Fibroblast of upper back skin (primary cell): ENCODE measurements around the gene SERPINE2.
"Not testable (repeated sequence)": the region's sequence is repeated elsewhere in the genome, so short reads cannot be mapped to it uniquely, and the experiment has no call there.

ENCODE experiments used
- DNase-seq: peaks from one replicate; pipeline ENCODE4 v3.0.0-alpha.2; 2013

Gene SERPINE2

DNA sequence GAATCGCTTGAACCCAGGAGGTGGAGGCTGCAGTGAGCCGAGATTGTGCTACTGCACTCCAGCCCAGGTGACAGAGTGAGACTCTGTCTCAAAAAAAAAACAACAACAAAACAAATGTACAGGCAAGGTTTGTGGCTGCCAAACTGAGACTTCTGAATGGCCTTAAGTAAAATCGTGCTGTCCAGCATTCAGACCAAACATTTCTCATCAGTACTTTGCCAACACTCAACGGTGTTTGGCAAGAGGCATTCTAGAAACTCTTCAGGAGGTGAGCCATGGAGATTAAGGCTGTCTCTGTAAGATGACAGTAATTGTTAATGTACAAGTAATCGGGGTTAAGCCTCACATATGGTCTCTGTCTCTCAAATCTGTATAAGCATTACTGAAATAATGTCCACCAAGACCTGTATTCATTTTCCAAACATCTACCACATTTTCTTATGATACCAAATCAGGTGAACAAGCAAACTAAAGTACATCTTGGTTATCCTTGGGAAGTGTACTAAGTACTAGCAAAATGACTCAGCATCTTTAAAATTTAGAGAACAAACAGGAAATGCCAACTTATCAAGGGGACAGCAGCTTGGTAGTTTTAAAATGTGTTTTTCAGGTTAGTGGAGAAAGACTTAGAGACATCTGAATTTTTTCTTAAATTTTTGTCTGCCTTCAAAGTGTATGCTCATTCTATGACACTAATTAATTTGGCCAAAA lies 29.3 kb downstream of the SERPINE2 start:
- DNase-seq = no peak

GRCh38 chr2:224008702-224009261 lies 30.3 kb downstream of the SERPINE2 start:
- DNase-seq = no peak

DNA sequence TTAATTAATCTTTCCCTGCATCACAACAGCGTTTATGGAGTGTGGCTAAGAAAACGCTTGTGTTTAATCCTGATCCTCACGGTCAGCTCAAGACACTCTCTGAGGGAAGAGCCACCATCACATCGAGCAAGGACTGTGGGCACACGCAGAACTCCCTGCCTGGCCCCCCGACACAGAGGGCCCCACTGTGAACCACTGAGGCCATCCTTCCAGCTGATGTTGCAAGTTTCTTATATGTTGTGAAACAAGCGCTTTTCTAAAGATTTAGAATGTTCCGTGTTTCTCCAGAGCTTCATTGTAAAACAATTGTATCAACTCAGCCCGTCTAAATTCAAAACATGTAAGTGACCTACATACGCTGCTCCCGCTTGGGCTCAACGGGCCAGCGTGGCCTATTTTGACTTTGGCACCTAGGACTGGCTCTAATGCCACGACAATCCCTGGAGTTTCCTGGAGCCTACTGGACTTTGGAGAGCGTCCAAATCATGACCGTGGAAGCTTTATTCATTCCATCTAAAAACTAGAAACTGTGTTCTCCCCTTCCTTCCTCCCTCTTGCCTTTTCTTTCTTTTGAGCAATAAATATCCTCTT lies 34.9 kb downstream of the SERPINE2 start:
- no peak for DNase-seq

DNA sequence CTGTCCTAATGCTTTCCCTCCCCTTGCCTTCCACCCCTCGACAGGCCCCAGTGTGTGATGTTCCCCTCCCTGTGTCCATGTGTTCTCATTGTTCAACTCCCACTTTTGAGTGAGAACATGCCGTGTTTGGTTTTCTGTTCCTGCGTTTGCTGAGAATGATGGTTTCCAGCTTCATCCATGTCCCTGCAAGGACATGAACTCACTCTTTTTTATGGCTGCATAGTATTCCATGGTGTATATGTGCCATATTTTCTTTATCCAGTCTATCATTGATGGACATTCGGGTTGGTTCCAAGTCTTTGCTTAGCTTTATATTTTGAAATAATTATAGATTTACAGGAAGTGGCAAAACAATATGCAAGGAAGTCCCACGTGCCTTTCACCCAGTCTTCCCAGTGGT lies 38.4 kb downstream of the SERPINE2 start:
- not testable (repeated sequence) for DNase-seq

- no peak for DNase-seq
Observed at GRCh38 chr2:223999862-224000261, 39.2 kb downstream of the SERPINE2 start.

GRCh38 chr2:223998948-223999347 lies 40.1 kb downstream of the SERPINE2 start:
- DNase-seq = peak; percentile 33

- DNase-seq = peak; percentile 29
Observed at GRCh38 chr2:223997938-223998337, 41.1 kb downstream of the SERPINE2 start.

DNA sequence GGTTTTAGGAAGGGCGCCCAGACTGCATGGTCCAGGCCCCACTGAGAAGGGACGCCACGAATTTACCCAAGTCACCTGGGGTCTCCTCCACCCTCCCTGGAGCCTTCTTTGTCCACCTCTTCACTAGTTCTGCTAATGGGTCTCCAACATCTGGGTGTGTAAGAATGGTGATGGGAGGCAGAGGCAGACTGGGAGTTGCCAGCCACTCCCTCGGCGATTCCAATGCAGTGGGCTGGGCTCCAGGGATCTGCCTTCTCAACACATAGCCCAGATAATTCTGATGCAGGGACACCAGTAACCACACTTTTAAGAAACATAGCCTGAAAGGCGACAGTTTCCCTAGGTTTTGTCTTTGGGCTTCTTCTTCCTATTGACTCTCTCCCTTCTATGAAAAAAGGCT lies 42.7 kb downstream of the SERPINE2 start:
- DNase-seq = no peak

- DNase-seq = peak; percentile 81
Observed at GRCh38 chr2:223995569-223995968, 43.5 kb downstream of the SERPINE2 start.

DNA sequence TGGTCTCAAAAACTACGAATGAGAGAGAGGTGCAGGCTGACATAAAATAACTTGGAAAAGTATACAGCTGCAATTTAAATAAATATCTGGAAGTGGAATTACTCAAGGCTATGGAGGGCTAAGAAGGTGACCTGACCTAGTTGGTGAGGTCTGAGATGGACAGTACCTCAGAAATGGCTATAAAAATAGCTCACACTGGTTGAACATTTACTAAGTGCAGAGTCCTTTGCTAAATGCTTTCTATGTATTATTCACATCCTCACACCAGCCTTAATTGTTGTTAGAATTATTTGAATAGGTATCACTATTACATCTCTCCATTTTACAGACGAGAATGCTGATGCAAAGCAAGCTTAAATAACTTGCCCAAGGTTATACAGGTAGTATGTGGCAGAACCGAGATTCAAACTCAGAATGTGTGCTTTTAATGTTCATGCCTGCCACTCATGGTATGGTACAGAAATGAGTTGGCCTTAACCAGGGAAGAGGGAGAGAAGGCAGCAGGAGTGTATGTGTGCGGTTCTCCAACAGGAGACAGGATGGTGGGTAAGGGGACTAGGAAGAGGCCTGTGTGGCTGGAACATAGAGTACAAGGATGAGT lies 44.4 kb downstream of the SERPINE2 start:
- DNase-seq = no peak

DNA sequence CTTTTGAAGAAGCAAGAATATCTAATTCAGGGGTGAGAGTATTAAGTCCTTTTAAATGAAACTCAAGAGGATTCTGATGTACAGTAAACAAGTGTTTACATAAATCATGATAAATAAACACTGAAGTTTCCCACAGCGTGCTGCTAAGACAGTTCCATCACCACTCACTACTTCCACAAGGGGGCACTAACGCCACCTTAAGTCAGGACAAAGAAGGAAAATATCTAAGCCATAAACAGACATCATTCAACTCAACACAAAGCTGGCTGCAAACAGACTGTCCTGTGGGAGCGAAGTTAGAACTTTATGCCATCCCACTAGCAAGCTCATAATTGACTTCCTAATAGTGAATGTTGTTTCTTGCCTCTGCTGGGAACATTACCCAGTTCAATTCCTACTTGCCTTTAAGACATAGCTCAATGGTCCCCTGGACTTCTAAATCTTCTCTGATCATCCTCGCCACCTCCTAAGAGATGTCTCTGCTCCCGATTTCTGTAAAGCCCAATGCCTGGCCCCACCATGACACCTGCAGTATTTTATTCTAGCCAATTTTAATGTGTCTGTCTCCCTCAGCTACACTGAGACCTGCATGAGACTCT lies 45.4 kb downstream of the SERPINE2 start:
- DNase-seq = peak; percentile 84

DNA sequence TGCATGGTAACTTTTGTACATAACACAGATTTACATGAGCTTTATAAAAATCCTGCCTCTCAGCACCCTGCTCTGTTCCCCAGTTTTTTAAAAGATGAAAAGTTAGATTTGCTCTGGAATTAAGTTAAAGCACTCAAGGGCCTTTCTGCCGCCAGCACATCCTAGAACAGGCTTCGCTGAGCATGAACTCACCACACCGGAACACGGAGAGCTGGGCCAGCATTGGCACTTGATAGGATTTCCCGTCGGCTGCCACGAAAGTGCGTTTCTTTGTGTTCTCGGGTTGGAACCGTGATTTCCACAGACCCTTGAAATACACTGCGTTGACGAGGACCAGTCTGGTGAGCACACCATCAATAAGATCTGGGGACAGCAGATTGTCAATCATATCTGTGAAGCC lies 47.5 kb downstream of the SERPINE2 start:
- no peak for DNase-seq

DNA sequence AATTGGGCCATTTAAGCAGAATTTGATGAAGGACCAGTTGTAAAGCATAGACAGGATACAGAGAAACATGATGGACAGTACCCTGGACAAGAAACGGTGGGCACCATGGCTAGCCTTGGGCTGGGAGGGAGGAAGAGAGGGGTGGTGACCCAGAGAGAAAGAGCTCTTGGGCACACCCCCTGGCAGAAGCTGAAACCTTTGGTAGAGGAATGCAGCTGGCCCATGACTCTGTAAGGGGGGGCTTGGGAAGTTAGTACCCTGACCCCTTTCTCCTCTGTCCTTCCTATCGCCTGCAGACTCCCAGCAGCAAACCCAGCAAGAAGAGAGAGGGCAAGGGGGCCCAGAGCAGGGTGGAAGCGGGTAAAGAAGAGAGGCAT lies 49.2 kb downstream of the SERPINE2 start:
- no peak for DNase-seq

GRCh38 chr2:223989206-223989855 lies 49.8 kb downstream of the SERPINE2 start:
- DNase-seq = no peak

DNA sequence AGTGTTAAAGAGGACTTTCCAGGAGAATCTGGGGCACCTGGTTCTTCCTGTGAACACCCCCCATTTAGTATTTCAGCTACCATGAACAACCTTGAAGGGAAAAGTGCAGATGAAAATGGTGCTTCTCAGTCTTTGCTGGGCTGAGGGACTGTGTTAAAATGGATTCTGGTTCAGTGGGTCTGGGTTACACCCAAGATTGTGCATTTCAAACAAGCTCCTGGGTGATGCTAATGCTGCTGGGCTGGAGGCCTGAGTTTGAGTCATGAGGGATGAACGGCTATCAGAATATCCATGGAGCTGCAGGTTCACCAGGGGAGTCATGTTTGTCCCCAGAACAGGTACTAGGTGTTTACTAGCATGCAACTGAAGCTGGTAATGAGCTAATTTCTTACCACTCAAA lies 57.8 kb downstream of the SERPINE2 start:
- DNase-seq = no peak

DNA sequence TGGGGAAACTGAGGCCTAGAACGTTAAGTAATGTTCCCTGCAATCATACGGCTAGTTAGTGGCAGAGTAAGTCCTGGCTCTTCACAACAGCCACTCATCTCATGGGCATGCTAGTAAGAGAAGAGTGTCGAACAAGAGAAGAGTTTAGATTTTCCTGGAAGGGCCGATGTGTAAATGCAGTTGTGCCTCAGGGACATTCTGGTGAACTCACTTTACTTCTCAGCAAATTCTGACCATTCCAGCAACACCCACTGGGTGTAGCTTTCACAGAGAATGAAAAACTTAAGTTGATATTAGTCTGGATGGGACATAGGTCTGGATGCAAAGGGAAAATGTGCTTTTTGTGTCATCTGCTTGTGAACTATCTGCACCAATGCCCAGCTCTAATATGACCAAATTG lies 58.3 kb downstream of the SERPINE2 start:
- no peak for DNase-seq

DNA sequence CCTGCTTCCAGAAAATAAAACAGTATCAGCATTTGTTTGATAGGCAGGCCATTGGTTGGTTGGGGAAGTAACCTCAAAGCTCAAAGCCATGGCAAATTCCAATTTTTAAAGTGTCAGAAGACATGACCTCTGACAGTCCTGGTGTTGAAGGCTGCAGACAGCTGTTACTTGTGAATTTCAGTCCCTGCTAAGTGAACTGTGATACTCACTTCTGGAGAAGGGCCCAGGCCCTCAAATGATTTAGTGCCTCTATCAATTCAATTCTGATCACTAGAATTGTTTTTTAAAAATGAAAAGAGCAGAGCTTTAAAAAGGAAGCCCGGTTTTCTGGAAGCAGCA lies 58.7 kb downstream of the SERPINE2 start:
- no peak for DNase-seq

- DNase-seq = peak; percentile 81
Observed at GRCh38 chr2:223979730-223980396, 59.2 kb downstream of the SERPINE2 start.

- DNase-seq = no peak
Observed at GRCh38 chr2:223978451-223978850, 60.6 kb downstream of the SERPINE2 start.

DNA sequence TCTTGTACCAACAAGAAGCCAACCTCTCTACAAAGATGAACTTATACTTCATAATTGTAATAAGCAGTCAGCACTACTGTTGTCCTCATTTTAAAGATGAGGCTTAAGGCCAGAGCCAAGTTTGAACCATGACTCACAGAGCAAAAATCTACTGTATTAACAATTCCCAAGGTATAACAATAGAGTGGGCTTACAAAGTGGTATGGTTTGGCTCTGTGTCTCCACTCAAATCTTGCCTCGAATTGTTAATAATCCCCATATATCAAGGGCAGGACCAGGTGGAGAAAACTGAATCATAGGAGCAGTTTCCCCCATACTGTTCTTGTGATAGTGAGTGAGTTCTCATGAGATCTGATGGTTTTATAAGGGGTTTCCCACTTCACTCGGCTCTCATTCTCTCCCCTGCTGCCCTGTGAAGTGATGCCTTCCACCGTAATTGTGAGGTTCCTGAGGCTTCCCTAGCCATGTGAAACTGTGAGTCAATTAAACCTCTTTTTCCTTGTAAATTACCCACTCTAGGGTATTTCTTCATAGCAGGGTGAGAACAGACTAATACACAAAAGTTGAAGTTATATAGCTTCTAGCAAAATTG lies 62.4 kb downstream of the SERPINE2 start:
- peak; percentile 92 for DNase-seq

DNA sequence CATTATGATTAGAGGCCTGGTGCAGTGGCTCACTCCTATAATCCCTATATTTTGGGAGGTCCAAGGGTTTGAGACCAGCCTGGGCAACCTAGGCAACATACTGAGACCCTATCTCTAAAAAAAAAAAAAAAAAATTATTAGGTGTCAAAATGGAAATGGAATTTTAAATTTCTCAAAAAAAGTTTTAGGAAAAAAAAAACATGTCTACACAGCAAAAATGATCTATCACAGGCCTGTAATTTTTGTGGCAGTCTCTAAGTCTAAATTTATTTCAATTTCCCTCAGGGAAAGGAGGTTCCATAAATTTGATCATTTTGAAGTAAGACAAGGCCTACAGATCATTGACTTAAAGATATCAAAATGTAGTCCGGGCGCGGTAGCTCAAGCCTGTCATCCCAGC lies 65.5 kb downstream of the SERPINE2 start:
- DNase-seq = no peak

GRCh38 chr2:223972656-223973102 lies 66.4 kb downstream of the SERPINE2 start:
- DNase-seq = no peak
